CD4-positive, CD25-positive, alpha-beta regulatory T cell (primary cell): ENCODE results near the gene LRRC37B. TPM values are rescaled to one million over a fixed set of nuclear protein-coding genes. Genes with fewer than 3 reads are reported as not detected.
A peak's percentile ranks its signal among the peaks of the same experiment; 100 is the strongest.

Experiments used
- ATAC-seq, 2 donors: fragments of 150-1000 bp; cut with Tn5 transposase; one replicate each; pipeline ENCODE4 v1.10.0; 2021; ENCODE audit warnings: low read depth in 2 of 2, moderate number of reproducible peaks in 2 of 2, moderate library complexity in 1 of 2
- DNase-seq, 3 donors: peaks; one replicate each; pipeline versions ENCODE4 v3.0.0 to v3.0.0-alpha.2; 2012 to 2022; ENCODE audit warnings: mixed read lengths in 1 of 3
- H3K27ac ChIP-seq: one replicate; pipeline ENCODE4 v1.7.0; 2013; ENCODE audit warnings: mild to moderate bottlenecking, low read length; ENCODE audit not compliant: insufficient read depth, poor library complexity, severe bottlenecking
- H3K27me3 ChIP-seq: one replicate; pipeline ENCODE4 v1.7.0; 2013; ENCODE audit warnings: low read length; ENCODE audit not compliant: control insufficient read depth, insufficient read depth
- H3K36me3 ChIP-seq: one replicate; pipeline ENCODE4 v1.7.0; 2013; ENCODE audit warnings: mild to moderate bottlenecking, low read length, moderate library complexity; ENCODE audit not compliant: control insufficient read depth, insufficient read depth
- H3K4me1 ChIP-seq: 2 replicates; pipeline ENCODE4 v1.7.0; 2013; ENCODE audit warnings: mild to moderate bottlenecking, low read length; ENCODE audit not compliant: insufficient read depth, control insufficient read depth, poor library complexity, severe bottlenecking
- H3K4me3 ChIP-seq: one replicate; pipeline ENCODE4 v1.7.0; 2013; ENCODE audit warnings: low read depth, mild to moderate bottlenecking, low read length, moderate library complexity
- H3K9me3 ChIP-seq, 2 experiments: 1 replicate in 1 of 2; 2 replicates in 1 of 2; pipeline ENCODE4 v1.7.0; 2013; ENCODE audit warnings: low read length in 2 of 2, mild to moderate bottlenecking in 1 of 2, moderate library complexity in 1 of 2; ENCODE audit not compliant: control insufficient read depth in 2 of 2
- H3K27ac Mint-ChIP-seq, 3 donors: one replicate each; pipeline ENCODE4 v1.8.0; 2020 to 2022; ENCODE audit warnings: mild to moderate bottlenecking in 3 of 3, mixed read lengths in 3 of 3, moderate library complexity in 2 of 3
- H3K27me3 Mint-ChIP-seq: one replicate; pipeline ENCODE4 v1.8.0; 2022; ENCODE audit warnings: mild to moderate bottlenecking, mixed read lengths
- H3K36me3 Mint-ChIP-seq: one replicate; pipeline ENCODE4 v1.8.0; 2020; ENCODE audit warnings: mixed read lengths
- H3K4me1 Mint-ChIP-seq, 4 donors: one replicate each; pipeline ENCODE4 v1.8.0; 2020 to 2022; ENCODE audit warnings: mixed read lengths in 4 of 4, mild to moderate bottlenecking in 1 of 4
- H3K4me3 Mint-ChIP-seq, 4 donors: one replicate each; pipeline ENCODE4 v1.8.0; 2020 to 2022; ENCODE audit warnings: mild to moderate bottlenecking in 4 of 4, mixed read lengths in 4 of 4, moderate library complexity in 3 of 4
- H3K9me3 Mint-ChIP-seq, 7 donors: one replicate each; pipeline ENCODE4 v1.8.0; 2020 to 2022; ENCODE audit warnings: mixed read lengths in 7 of 7, mild to moderate bottlenecking in 3 of 7, moderate library complexity in 2 of 7
- polyA plus RNA-seq, 4 donors: library from polyadenylated mRNA; unstranded; fragments of 300-500 nt; fragmentation: Illumina TruSeq; gene quantifications; one replicate each; pipeline ENCODE4 v1.2.3, GENCODE V29; 2021
- total RNA-seq: library from RNA; stranded (reverse); gene quantifications from one replicate; pipeline ENCODE4 v1.2.3, GENCODE V29; 2022

The LRRC37B gene
- total and polyA plus RNA-seq, 5 donors from 2014 or later, result 11.2 to 112 (median 15.8) TPM

DNA sequence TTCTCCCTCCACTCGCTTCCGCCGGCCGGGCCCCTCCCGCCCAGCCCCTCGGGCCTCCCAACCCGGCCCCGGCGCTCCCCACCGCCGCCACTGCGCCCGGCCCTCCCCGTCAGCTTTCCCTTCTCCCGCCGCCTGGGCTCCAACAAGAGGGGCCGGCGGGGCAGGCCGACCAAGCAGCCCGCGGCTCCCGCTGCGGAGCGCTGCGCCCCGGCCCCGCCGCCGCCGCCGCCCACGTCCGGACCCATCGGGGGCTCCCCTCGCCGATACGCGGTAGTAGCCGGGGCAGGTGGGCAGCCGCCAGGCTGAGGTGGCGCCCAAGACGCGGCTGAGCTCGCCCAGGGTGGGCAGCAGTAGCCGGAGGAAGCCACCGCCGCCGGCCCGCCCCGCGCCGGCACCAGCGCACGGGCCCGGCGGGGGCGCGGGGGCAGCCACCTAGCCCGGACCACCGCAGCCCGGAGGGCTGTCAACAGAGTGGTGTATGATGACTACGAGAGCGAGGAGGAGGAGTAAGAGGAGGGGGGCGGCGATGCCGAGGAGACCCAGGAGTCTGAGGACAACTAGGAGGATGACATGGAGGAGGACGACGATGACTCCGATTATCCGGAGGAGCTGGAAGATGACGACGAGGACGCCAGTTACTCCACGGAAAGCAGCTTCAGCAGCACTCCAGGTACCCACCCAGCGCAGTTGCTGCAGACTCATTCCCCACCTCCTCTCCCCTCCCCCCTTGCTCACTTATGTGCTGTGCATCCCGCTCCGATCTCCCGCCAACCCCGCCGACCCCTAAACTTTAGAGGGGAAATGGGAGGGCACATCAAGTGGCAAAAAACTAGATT lies 498 bp downstream of the LRRC37B start:
- no peaks in the 10 kb centered on the region for H3K27me3 ChIP-seq
- H3K4me3 ChIP-seq, result peak overlapping the region; percentile 96

DNA sequence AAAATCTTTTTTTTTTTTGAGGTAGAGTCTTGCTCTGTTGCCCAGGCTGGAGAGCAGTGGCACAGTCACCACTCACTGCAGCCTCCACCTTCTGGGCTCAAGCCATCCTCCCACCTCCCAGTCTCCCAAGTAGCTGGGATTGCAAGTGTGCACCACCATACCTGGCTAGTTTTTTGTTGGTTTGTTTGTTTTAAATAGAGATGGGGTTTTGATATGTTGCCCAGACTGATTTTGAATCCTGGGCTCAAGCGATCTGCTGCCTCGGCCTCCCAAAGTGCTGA lies 2.0 kb downstream of the LRRC37B start:
- H3K27me3 ChIP-seq, result no peaks in the 10 kb centered on the region

More for the DNA sequence above, 498 bp downstream of the LRRC37B start:
- peak overlapping the region; percentile 90 to 97 (median 94) for H3K4me3 Mint-ChIP-seq
- peaks cover 19 to 50% (median 29%) of the 10 kb centered on the region in 4 donors for H3K4me1 Mint-ChIP-seq
- H3K9me3 Mint-ChIP-seq, result no peaks in the 10 kb centered on the region
- ATAC-seq, result peak; percentile 41 to 42
- peak; percentile 23 to 60 (median 36) for DNase-seq
- no peaks in the 10 kb centered on the region for H3K27me3 Mint-ChIP-seq
- no peaks in the 10 kb centered on the region for H3K36me3 Mint-ChIP-seq
- peak overlapping the region; percentile 84 to 89 (median 88) for H3K27ac Mint-ChIP-seq
- H3K27ac ChIP-seq, result peak overlapping the region; percentile 70
- H3K36me3 ChIP-seq, result no peaks in the 10 kb centered on the region
- peaks cover 43% of the 10 kb centered on the region for H3K4me1 ChIP-seq
- H3K9me3 ChIP-seq, result no peaks in the 10 kb centered on the region

DNA sequence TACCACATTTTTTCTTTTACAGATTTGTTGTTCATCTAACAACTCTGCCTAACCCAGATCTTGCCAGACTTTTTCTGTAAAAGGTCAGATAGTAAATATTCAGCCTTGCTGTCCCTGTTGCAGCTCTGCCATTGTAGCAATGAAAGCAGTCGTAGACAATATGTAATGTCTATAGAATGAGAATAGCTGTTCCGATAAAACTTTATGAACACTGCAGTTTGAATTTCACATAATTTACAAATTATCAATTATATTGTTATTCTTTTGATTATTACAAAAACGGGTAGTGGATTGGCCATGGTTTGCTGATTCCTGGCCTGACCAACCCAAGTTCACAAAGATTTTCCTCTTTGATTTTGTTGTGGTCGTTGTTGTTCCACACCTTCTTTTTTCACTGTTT lies 2.9 kb downstream of the LRRC37B start:
- Histone ChIP-seq H3K27me3 (no peaks in the 10 kb centered on the region), H3K4me1 (peaks cover 50% of the 10 kb centered on the region), H3K36me3 (no peaks in the 10 kb centered on the region), H3K4me3 (peak overlapping the region; percentile 96), H3K27ac (no peak overlapping the region), H3K9me3 (no peaks in the 10 kb centered on the region)
- Mint-ChIP-seq H3K4me3 (peak overlapping the region; percentile 90 to 97 (median 94)), H3K36me3 (no peaks in the 10 kb centered on the region), H3K4me1 (peaks cover 25 to 64% (median 39%) of the 10 kb centered on the region in 4 donors), H3K27ac (peak overlapping the region in 2 of 3 donors; percentile 88 to 89), H3K9me3 (no peaks in the 10 kb centered on the region), H3K27me3 (no peaks in the 10 kb centered on the region)
- no peak for DNase-seq
- ATAC-seq, result no peak

More for the DNA sequence above, 2.0 kb downstream of the LRRC37B start:
- Histone ChIP-seq H3K9me3 (no peaks in the 10 kb centered on the region), H3K27ac (peak overlapping the region; percentile 70), H3K36me3 (no peaks in the 10 kb centered on the region), H3K4me1 (peaks cover 50% of the 10 kb centered on the region), H3K4me3 (peak overlapping the region; percentile 96)
- DNase-seq (no peak), ATAC-seq (no peak)
- Mint-ChIP-seq H3K4me1 (peaks cover 28 to 58% (median 37%) of the 10 kb centered on the region in 4 donors), H3K27me3 (no peaks in the 10 kb centered on the region), H3K27ac (peak overlapping the region; percentile 84 to 89 (median 88)), H3K4me3 (peak overlapping the region; percentile 90 to 97 (median 94)), H3K36me3 (no peaks in the 10 kb centered on the region), H3K9me3 (no peaks in the 10 kb centered on the region)

DNA sequence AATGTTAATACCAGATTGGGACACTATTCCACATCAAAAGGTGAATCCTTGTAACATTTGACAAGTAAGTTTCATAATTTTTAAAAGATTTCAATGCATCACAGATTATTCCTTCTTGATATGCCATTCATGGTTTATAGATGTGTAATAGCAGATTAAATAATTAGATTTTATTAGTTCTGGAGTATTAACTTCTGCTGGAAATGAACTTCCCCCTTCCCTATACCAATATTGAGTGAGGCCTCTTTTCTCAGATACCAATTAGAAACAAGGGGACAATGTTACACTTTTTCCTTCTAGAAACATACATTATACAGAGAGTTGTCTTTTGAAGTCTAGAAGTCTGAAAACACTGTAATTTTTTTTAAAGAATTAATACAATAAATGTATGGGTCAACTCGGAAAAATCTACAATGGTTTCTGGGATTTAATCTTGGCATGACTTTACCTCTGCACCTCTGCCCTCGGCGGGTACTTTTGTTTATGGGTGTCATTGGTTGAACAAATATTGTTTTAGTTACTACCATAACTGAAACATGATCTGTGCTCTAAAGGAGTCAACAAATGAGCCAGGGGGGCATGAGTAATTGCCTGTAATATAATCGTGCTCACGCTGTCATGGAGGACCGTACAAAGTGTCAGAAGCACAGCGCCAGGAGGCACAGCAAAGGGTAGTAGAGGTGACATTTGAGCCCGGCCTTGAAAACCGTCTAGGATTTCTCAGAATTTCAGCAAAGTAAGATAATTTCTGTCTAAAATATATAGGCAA lies 8.2 kb downstream of the LRRC37B start:
- Mint-ChIP-seq H3K4me3 (no peak overlapping the region), H3K27me3 (no peaks in the 10 kb centered on the region), H3K9me3 (no peaks in the 10 kb centered on the region), H3K4me1 (peaks cover 33 to 68% (median 51%) of the 10 kb centered on the region in 4 donors), H3K36me3 (peaks cover 18% of the 10 kb centered on the region), H3K27ac (peak overlapping the region in 2 of 3 donors; percentile 44 to 56)
- DNase-seq, result no peak
- Histone ChIP-seq H3K27me3 (no peaks in the 10 kb centered on the region), H3K4me3 (no peak overlapping the region), H3K9me3 (no peaks in the 10 kb centered on the region), H3K27ac (no peak overlapping the region), H3K36me3 (peaks cover 30% of the 10 kb centered on the region), H3K4me1 (peaks cover 30% of the 10 kb centered on the region)
- no peak for ATAC-seq

DNA sequence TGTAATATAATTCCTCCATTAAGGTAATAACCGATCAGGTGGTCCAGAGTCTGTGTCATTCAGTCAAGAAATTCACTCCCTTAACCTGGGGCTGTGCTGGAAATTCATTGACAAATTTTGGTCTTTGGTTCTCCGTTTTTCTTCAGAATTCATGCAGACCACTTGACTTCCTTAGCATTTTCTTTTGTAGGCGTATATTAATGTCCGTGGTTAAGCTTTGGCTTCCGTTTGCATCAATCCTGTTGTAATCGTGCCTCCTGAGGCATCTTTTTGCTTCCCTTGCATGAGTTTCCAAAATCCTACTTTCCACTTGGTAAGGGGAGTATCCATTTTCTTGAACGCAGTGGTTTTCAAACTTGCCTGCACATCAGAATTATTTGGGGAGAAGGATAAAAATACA lies 9.0 kb downstream of the LRRC37B start:
- peaks cover 37% of the 10 kb centered on the region for H3K36me3 ChIP-seq
- H3K4me3 ChIP-seq, result no peak overlapping the region
- no peaks in the 10 kb centered on the region for H3K27me3 ChIP-seq
- peak overlapping the region; percentile 5 for H3K27ac ChIP-seq
- H3K36me3 Mint-ChIP-seq, result peaks cover 20% of the 10 kb centered on the region
- no peaks in the 10 kb centered on the region for H3K9me3 Mint-ChIP-seq
- no peak for DNase-seq
- no peak overlapping the region for H3K4me3 Mint-ChIP-seq
- H3K27ac Mint-ChIP-seq, result peak overlapping the region; percentile 5 to 84 (median 44)
- peaks cover 22% of the 10 kb centered on the region for H3K4me1 ChIP-seq
- no peaks in the 10 kb centered on the region for H3K9me3 ChIP-seq
- no peaks in the 10 kb centered on the region for H3K27me3 Mint-ChIP-seq
- ATAC-seq, result no peak
- H3K4me1 Mint-ChIP-seq, result peaks cover 33 to 60% (median 48%) of the 10 kb centered on the region in 4 donors

DNA sequence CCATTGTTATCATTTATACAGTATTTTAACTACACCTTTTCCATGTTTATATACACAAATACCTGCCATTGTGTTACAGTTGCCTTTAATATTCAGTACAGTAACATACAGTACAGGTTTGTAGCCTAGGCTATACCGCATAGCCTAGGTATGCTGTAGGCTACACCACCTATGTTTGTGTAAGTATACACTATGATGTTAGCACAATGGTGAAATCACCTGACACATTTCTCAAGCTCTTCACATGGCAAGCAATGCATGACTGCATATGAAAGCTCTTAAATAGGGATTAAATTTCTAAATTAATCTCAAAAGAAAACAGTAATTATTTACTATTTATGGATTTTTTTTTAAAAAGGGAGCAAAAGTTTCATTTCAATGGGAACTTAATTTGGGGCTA lies 12.0 kb downstream of the LRRC37B start:
- Mint-ChIP-seq H3K4me1 (peaks cover 15 to 34% (median 27%) of the 10 kb centered on the region in 4 donors), H3K4me3 (no peak overlapping the region), H3K27ac (peak overlapping the region in 1 of 3 donors; percentile 38), H3K36me3 (peaks cover 30% of the 10 kb centered on the region), H3K27me3 (no peaks in the 10 kb centered on the region), H3K9me3 (no peaks in the 10 kb centered on the region)
- no peaks in the 10 kb centered on the region for H3K9me3 ChIP-seq
- H3K4me3 ChIP-seq, result no peak overlapping the region
- H3K27ac ChIP-seq, result no peak overlapping the region
- DNase-seq (no peak), ATAC-seq (no peak)
- no peaks in the 10 kb centered on the region for H3K27me3 ChIP-seq
- peaks cover 7% of the 10 kb centered on the region for H3K4me1 ChIP-seq
- peaks cover 47% of the 10 kb centered on the region for H3K36me3 ChIP-seq

DNA sequence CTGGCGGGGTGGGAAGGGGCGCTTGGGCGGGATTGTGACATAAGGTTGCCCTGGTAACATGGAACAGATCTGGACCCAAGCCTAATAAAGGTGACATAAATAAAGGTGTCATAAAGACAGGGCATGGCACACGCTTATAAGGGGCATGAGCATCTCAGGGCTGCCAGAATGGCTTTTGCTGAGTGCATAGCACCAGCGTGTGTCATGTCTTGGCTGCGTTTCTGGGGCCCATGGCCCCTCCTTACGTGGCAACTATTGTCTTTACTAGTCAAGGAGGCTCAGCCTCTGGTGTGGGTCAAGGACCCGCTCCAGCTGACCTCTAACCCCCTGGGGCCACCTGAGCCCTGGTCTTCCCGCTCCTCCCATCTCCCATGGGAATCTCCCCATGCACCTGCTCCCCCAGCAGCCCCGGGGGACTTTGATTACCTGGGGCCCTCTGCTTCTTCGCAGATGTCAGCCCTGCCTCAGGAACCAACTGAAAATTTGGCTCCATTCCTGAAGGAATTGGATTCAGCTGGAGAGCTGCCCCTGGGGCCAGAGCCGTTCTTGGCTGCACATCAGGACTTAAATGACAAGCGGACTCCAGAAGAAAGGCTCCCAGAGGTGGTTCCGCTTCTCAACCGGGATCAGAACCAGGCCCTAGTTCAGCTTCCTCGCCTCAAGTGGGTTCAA lies 13.9 kb downstream of the LRRC37B start:
- ATAC-seq, result no peak
- Mint-ChIP-seq H3K27me3 (no peaks in the 10 kb centered on the region), H3K4me1 (peaks cover 13 to 24% (median 19%) of the 10 kb centered on the region in 4 donors), H3K27ac (no peak overlapping the region), H3K4me3 (no peak overlapping the region), H3K36me3 (peaks cover 30% of the 10 kb centered on the region), H3K9me3 (no peaks in the 10 kb centered on the region)
- Histone ChIP-seq H3K27me3 (no peaks in the 10 kb centered on the region), H3K36me3 (peaks cover 47% of the 10 kb centered on the region), H3K4me3 (no peak overlapping the region), H3K4me1 (no peaks in the 10 kb centered on the region), H3K9me3 (no peaks in the 10 kb centered on the region), H3K27ac (no peak overlapping the region)
- no peak for DNase-seq
